Measurements from ENCODE around the gene SPON1.

DNA sequence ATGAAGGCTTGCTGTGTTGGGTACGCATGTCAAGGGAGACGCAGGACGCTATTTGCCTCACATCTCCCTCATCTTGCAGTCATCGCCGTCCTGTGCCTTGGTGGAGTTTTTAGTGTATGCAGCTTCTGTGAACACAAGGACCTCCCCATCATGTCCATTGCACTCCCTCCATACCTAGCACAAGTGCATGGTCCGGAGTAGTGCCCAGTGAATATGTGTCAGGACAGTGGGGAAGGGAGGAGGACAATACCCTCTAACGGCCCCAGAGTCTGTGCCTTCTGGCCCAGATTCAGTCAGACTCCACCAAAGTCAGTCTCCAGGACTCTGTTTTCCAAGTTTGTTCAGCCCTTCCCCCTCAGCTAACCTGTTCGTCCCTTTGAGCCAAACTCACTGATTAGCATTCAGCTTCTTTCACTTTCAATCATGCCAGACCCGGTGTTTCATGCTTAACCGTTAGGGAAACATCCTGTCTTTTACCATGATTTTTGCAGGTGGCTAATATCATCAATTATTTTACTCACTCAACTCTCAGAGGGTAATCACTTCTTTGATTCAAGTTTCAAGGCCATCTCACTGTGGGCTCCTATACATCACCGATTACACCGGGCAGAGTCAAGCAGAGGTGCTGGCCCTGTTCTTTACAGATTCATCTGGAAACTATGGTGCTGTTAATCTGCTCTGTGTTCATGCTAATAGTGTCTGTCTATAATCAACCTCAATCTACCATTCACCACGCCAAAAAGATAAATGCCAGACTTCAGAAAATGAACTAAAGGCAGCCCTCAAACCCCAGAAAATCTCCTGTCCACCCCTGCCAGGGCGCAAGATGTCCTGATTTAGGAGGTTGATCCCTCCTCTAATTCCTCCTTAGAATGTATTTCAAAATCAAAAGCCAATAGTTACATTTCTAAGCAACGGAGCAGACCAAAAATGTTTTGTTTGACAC lies 240.0 kb downstream of the SPON1 start:
- TF ChIP-seq POLR2A (IDR thresholded peaks at IDR 0.05): no peak
- TF ChIP-seq, protein P1, sequence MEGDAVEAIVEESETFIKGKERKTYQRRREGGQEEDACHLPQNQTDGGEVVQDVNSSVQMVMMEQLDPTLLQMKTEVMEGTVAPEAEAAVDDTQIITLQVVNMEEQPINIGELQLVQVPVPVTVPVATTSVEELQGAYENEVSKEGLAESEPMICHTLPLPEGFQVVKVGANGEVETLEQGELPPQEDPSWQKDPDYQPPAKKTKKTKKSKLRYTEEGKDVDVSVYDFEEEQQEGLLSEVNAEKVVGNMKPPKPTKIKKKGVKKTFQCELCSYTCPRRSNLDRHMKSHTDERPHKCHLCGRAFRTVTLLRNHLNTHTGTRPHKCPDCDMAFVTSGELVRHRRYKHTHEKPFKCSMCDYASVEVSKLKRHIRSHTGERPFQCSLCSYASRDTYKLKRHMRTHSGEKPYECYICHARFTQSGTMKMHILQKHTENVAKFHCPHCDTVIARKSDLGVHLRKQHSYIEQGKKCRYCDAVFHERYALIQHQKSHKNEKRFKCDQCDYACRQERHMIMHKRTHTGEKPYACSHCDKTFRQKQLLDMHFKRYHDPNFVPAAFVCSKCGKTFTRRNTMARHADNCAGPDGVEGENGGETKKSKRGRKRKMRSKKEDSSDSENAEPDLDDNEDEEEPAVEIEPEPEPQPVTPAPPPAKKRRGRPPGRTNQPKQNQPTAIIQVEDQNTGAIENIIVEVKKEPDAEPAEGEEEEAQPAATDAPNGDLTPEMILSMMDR (IDR thresholded peaks at IDR 0.05): no peak
